Measurements from ENCODE around the gene PIP5K1B. TPM values are rescaled to one million over a fixed set of nuclear protein-coding genes. Genes with fewer than 3 reads are reported as not detected.

Gene PIP5K1B
- total RNA-seq, 1 donor from 2014 or later: 0.71 TPM

- Histone ChIP-seq H3K4me3 (ENCODE audit: low read depth, low read length) (no peak overlapping the region), H3K27me3 (ENCODE audit: control insufficient read depth, insufficient read depth, low read length) (no peaks in the 10 kb centered on the region), H3K36me3 (ENCODE audit: control insufficient read depth, insufficient read depth, low read length) (no peaks in the 10 kb centered on the region)
- no peak for TF ChIP-seq CTCF (IDR thresholded peaks at IDR 0.05; ENCODE audit: insufficient read depth, low read length, poor library complexity, severe bottlenecking)
- no peak for DNase-seq (ENCODE audit: low read depth)
These were observed 200.1 kb downstream of the PIP5K1B start for GRCh38 chr9:68905129-68905528.

- TF ChIP-seq CTCF (IDR thresholded peaks at IDR 0.05; ENCODE audit: insufficient read depth, low read length, poor library complexity, severe bottlenecking): no peak
- Histone ChIP-seq H3K36me3 (ENCODE audit: control insufficient read depth, insufficient read depth, low read length) (no peaks in the 10 kb centered on the region), H3K4me3 (ENCODE audit: low read depth, low read length) (no peak overlapping the region), H3K27me3 (ENCODE audit: control insufficient read depth, insufficient read depth, low read length) (no peaks in the 10 kb centered on the region)
- DNase-seq (ENCODE audit: low read depth): no peak
These were observed 202.9 kb downstream of the PIP5K1B start for GRCh38 chr9:68907910-68908309.

GRCh38 chr9:68912561-68912960, 207.5 kb downstream of the PIP5K1B start:
- TF ChIP-seq CTCF (IDR thresholded peaks at IDR 0.05; ENCODE audit: insufficient read depth, low read length, poor library complexity, severe bottlenecking): no peak
- no peaks in the 10 kb centered on the region for H3K27me3 ChIP-seq (ENCODE audit: control insufficient read depth, insufficient read depth, low read length)

GRCh38 chr9:68913054-68913453, 208.0 kb downstream of the PIP5K1B start:
- Histone ChIP-seq H3K4me3 (ENCODE audit: low read depth, low read length) (no peak overlapping the region), H3K36me3 (ENCODE audit: control insufficient read depth, insufficient read depth, low read length) (no peaks in the 10 kb centered on the region), H3K27me3 (ENCODE audit: control insufficient read depth, insufficient read depth, low read length) (no peaks in the 10 kb centered on the region)
- DNase-seq (ENCODE audit: low read depth): no peak
- TF ChIP-seq CTCF (IDR thresholded peaks at IDR 0.05; ENCODE audit: insufficient read depth, low read length, poor library complexity, severe bottlenecking): no peak

More at GRCh38 chr9:68912561-68912960, 207.5 kb downstream of the PIP5K1B start:
- Histone ChIP-seq H3K36me3 (ENCODE audit: control insufficient read depth, insufficient read depth, low read length) (no peaks in the 10 kb centered on the region), H3K4me3 (ENCODE audit: low read depth, low read length) (no peak overlapping the region)
- DNase-seq (ENCODE audit: low read depth): no peak

GRCh38 chr9:68914751-68915150, 209.7 kb downstream of the PIP5K1B start:
- Histone ChIP-seq H3K27me3 (ENCODE audit: control insufficient read depth, insufficient read depth, low read length) (no peaks in the 10 kb centered on the region), H3K36me3 (ENCODE audit: control insufficient read depth, insufficient read depth, low read length) (no peaks in the 10 kb centered on the region), H3K4me3 (ENCODE audit: low read depth, low read length) (no peak overlapping the region)
- DNase-seq (ENCODE audit: low read depth): no peak
- no peak for TF ChIP-seq CTCF (IDR thresholded peaks at IDR 0.05; ENCODE audit: insufficient read depth, low read length, poor library complexity, severe bottlenecking)

- DNase-seq (ENCODE audit: low read depth): no peak
- H3K36me3 ChIP-seq (ENCODE audit: control insufficient read depth, insufficient read depth, low read length): no peaks in the 10 kb centered on the region
- H3K27me3 ChIP-seq (ENCODE audit: control insufficient read depth, insufficient read depth, low read length): no peaks in the 10 kb centered on the region
- no peak overlapping the region for H3K4me3 ChIP-seq (ENCODE audit: low read depth, low read length)
- no peak for TF ChIP-seq CTCF (IDR thresholded peaks at IDR 0.05; ENCODE audit: insufficient read depth, low read length, poor library complexity, severe bottlenecking)
These were observed 214.6 kb downstream of the PIP5K1B start for GRCh38 chr9:68919661-68920060.

Measured in kidney epithelial cell (primary cell).